Prostate gland (tissue), 2 donors: ENCODE results near the gene IL1RAPL2.

Experiments
- POLR2A ChIP-seq: fragments of 450-650 bp; IDR thresholded peaks from one replicate; pipeline ENCODE4 v1.6.1; 2016; ENCODE audit warnings: antibody characterized with exemption, mild to moderate bottlenecking
- TF ChIP-seq, protein P1 (sequence below), 4 experiments: fragments of 200-600 bp in 2 of 4; fragments of 450-650 bp in 2 of 4; sonication (generic) in 2 of 4; IDR thresholded peaks; 1 replicate in 3 of 4; 2 replicates in 1 of 4; pipeline ENCODE4 v1.5.1; 2016 to 2019; ENCODE audit warnings: antibody characterized with exemption in 4 of 4, mild to moderate bottlenecking in 2 of 4, moderate library complexity in 2 of 4

DNA sequence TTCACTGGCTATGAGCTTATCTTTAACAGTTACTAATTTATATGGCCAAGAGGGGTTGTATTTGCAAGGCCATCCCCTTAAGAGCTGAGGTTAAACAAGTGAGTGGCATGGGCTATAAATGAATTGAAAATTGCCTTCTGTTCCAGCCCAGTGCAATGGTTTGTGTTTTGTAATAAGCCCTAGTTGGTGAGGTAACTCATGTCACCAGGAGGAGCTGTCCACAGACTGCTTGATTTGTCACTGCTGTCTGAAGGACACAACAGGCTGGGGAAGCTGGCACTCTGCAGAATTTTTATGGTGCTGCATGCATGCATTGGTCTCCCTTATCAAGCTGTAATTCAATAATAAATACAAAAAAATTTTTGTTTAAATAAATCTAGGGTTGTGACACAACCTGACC, 223.8 kb downstream of the IL1RAPL2 start:
- TF ChIP-seq, protein P1, sequence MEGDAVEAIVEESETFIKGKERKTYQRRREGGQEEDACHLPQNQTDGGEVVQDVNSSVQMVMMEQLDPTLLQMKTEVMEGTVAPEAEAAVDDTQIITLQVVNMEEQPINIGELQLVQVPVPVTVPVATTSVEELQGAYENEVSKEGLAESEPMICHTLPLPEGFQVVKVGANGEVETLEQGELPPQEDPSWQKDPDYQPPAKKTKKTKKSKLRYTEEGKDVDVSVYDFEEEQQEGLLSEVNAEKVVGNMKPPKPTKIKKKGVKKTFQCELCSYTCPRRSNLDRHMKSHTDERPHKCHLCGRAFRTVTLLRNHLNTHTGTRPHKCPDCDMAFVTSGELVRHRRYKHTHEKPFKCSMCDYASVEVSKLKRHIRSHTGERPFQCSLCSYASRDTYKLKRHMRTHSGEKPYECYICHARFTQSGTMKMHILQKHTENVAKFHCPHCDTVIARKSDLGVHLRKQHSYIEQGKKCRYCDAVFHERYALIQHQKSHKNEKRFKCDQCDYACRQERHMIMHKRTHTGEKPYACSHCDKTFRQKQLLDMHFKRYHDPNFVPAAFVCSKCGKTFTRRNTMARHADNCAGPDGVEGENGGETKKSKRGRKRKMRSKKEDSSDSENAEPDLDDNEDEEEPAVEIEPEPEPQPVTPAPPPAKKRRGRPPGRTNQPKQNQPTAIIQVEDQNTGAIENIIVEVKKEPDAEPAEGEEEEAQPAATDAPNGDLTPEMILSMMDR (IDR thresholded peaks at IDR 0.05) = no peak
- no peak for TF ChIP-seq POLR2A
